Activated CD8-positive, alpha-beta memory T cell treated with anti-CD3 and anti-CD28 coated beads, Interleukin-2, amount 10 ng/mL, durations not matched to agents 7 days and 5 days (primary cell): ENCODE results near the gene HCLS1. TPM values are rescaled to one million over a fixed set of nuclear protein-coding genes. Genes with fewer than 3 reads are reported as not detected.

Experiments used
- ATAC-seq: fragments of 150-1000 bp; cut with Tn5 transposase; one replicate; pipeline ENCODE4 v1.10.0; 2021; ENCODE audit warnings: moderate library complexity
- CTCF ChIA-PET: fragments of 350-600 bp; sonication (Branson Sonifier 250); formaldehyde crosslinking; loops from one replicate; lab custom pipeline; 2021; ENCODE audit warnings: antibody characterized with exemption; lab: Charles Lee
- DNase-seq: peaks from one replicate; pipeline ENCODE4 v3.0.0-alpha.2; 2020
- H3K27ac Mint-ChIP-seq: one replicate; pipeline ENCODE4 v1.8.0; 2021; ENCODE audit warnings: mild to moderate bottlenecking, mixed read lengths
- H3K27me3 Mint-ChIP-seq: one replicate; pipeline ENCODE4 v1.8.0; 2021; ENCODE audit warnings: mixed read lengths
- H3K36me3 Mint-ChIP-seq: one replicate; pipeline ENCODE4 v1.8.0; 2021; ENCODE audit warnings: mild to moderate bottlenecking, mixed read lengths
- H3K4me1 Mint-ChIP-seq: one replicate; pipeline ENCODE4 v1.8.0; 2021; ENCODE audit warnings: mixed read lengths
- H3K4me3 Mint-ChIP-seq: one replicate; pipeline ENCODE4 v1.8.0; 2021; ENCODE audit warnings: mild to moderate bottlenecking, moderate library complexity, mixed read lengths
- H3K9me3 Mint-ChIP-seq: one replicate; pipeline ENCODE4 v1.8.0; 2022; ENCODE audit warnings: low read depth, mixed read lengths
- total RNA-seq, 2 experiments: library from RNA; stranded (reverse); gene quantifications; one replicate each; pipeline ENCODE4 v1.2.3, GENCODE V29; 2021

HCLS1 gene
- total RNA-seq, 2 experiments from 2014 or later: 305 to 312 TPM

DNA sequence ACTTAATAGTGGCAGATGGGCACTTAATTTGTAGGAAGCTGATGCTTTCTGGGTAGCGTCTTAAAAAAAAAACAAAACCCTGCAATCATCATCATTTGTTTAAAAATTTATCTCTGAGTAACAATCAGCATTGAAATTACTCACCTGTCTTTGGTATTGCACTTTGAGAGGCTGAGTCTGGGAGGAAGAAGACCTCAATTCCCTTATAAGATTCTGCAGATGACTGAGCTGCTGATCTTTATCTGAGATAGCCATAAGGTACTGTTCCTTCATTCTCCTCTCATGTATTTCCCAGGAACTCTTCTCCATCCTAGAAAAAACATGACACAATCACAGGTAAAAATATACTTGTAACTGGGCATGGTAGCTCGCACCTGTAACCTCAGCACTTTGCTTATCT, 16.4 kb upstream of the HCLS1 start:
- CTCF ChIA-PET: no interaction called here
- peaks cover 56% of the 10 kb centered on the region for H3K36me3 Mint-ChIP-seq
- ATAC-seq: peak; percentile 23
- H3K4me3 Mint-ChIP-seq: no peak overlapping the region
- H3K27ac Mint-ChIP-seq: no peak overlapping the region
- H3K9me3 Mint-ChIP-seq: no peaks in the 10 kb centered on the region
- DNase-seq: no peak
- peaks cover 10% of the 10 kb centered on the region for H3K4me1 Mint-ChIP-seq
- no peaks in the 10 kb centered on the region for H3K27me3 Mint-ChIP-seq

DNA sequence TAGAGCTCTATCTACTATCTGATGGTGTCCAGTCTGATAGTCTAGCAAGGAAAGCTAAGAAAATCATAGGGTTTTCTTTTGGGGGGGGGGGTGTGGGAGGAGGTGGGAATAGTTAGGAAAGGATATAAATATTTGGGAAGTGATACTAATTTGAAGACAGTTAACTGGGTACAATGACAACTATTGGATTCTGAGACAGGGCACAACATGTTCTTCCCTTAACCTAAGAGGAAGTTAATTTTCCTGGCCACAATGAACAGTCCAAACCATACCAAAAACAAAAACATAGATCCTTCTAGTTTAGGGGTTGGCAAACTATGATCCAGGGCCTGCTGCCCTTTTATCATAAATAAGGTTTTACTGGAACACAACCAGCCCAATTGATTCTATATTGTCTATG, 10.0 kb upstream of the HCLS1 start:
- Mint-ChIP-seq H3K27me3 (no peaks in the 10 kb centered on the region), H3K27ac (no peak overlapping the region), H3K4me1 (no peaks in the 10 kb centered on the region), H3K9me3 (no peaks in the 10 kb centered on the region), H3K4me3 (no peak overlapping the region), H3K36me3 (peaks cover 44% of the 10 kb centered on the region)
- CTCF ChIA-PET: interaction anchor here (1.1 kb wide), 1 partner anchor 10 kb away, joined by 4 read pairs; the partner anchor contains the start of gene HCLS1
- DNase-seq: no peak
- no peak for ATAC-seq

DNA sequence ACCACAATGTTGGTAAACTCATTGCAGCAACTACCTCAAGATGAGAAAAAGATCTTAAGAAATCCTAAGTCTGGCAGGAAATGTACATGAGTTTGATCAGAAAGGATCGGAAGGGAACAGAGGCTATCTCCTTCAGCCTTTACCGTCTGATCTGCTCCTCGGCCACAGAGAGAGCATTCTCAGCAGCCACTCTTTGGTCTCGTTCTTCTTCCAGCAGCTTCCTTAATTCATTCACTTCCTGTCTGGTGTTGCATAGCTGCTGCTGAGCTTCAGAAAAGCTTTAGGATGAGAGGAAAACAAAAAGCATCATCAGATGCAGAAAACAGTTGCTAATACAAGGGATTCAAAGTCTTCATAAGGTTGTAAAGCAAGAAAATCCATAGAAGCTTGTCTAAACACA, 6.6 kb upstream of the HCLS1 start:
- no peak for DNase-seq
- H3K4me3 Mint-ChIP-seq: no peak overlapping the region
- CTCF ChIA-PET: no interaction called here
- no peaks in the 10 kb centered on the region for H3K27me3 Mint-ChIP-seq
- H3K36me3 Mint-ChIP-seq: peaks cover 42% of the 10 kb centered on the region
- H3K9me3 Mint-ChIP-seq: no peaks in the 10 kb centered on the region
- no peak for ATAC-seq
- no peak overlapping the region for H3K27ac Mint-ChIP-seq
- no peaks in the 10 kb centered on the region for H3K4me1 Mint-ChIP-seq

DNA sequence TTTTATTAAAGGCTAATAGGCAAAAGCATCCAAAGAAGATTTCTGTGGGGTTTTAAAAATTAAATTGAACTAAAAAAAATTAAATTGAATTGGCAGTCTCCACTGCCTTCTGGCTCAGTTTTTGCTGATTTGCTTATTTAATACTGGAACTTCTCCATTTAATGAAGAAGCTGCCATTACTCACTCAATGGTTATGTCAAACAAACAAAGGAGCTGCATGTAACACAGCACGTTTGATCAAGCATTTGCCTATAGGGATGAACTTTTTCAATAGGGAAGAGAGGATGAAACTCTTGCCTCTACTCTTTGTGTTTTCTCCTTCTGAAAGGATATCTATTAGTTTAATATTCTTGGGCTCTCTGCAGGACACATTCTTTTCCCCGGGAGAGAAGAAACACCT, 4.8 kb upstream of the HCLS1 start:
- H3K27me3 Mint-ChIP-seq: no peaks in the 10 kb centered on the region
- H3K4me3 Mint-ChIP-seq: no peak overlapping the region
- no peak overlapping the region for H3K27ac Mint-ChIP-seq
- no peak for ATAC-seq
- CTCF ChIA-PET: no interaction called here
- H3K9me3 Mint-ChIP-seq: no peaks in the 10 kb centered on the region
- no peak for DNase-seq
- H3K36me3 Mint-ChIP-seq: peaks cover 40% of the 10 kb centered on the region
- H3K4me1 Mint-ChIP-seq: peaks cover 14% of the 10 kb centered on the region

DNA sequence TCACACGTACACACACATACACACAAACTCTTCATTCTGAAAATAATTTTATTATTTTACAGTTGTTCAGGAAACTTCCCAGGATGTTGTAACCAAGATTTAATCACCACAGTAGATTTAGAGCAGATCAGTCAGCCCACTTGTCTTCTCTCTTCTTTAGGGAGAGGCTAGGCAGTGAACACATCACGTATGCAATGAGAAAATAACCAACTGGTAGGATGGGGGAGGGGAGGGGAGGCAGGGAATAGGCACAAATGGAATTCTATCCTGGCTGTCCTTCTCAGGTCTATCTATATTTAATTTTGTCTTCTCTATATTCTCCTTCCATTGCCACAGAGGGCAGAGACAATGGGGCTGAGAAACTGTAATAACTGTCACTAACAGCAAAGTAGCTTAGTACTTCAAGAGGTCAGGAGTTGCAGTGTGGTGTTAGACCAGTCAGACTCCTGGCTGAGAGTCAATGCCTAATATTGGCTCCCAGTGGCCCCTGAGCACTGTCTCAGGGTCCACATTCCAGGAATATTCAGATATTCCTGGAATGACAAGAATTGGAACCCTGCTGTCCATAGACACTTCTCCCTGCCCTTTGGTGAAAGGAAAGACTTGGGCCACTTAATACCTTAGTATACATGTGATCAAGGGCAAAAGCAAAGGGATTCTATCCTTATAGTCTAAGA, 2.6 kb upstream of the HCLS1 start:
- Mint-ChIP-seq H3K9me3 (no peaks in the 10 kb centered on the region), H3K27me3 (no peaks in the 10 kb centered on the region), H3K27ac (no peak overlapping the region), H3K4me3 (no peak overlapping the region), H3K4me1 (peaks cover 30% of the 10 kb centered on the region), H3K36me3 (peaks cover 51% of the 10 kb centered on the region)
- DNase-seq: no peak
- no peak for ATAC-seq
- CTCF ChIA-PET: no interaction called here

DNA sequence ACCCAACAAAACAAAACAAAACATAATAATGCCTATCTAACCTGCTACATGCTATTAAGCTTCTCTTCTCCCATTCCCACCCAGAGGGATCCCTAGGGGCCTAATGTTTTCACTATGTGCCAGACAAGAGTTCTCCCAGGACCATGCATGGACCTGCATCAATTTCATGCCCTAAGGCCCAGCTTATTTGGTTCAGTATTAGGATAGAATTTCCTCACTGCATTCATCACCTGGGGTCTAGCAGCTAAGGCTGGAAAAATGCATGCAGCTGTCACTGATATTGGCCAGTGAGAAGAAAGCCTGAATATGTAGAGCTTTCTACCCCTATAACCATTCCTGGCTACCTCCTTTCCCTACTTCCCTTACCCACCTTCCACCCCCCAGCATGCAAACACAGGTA, 2.0 kb upstream of the HCLS1 start:
- CTCF ChIA-PET: no interaction called here
- H3K27me3 Mint-ChIP-seq: no peaks in the 10 kb centered on the region
- peaks cover 55% of the 10 kb centered on the region for H3K36me3 Mint-ChIP-seq
- H3K4me3 Mint-ChIP-seq: no peak overlapping the region
- DNase-seq (no peak), ATAC-seq (no peak)
- peaks cover 35% of the 10 kb centered on the region for H3K4me1 Mint-ChIP-seq
- H3K9me3 Mint-ChIP-seq: no peaks in the 10 kb centered on the region
- no peak overlapping the region for H3K27ac Mint-ChIP-seq

DNA sequence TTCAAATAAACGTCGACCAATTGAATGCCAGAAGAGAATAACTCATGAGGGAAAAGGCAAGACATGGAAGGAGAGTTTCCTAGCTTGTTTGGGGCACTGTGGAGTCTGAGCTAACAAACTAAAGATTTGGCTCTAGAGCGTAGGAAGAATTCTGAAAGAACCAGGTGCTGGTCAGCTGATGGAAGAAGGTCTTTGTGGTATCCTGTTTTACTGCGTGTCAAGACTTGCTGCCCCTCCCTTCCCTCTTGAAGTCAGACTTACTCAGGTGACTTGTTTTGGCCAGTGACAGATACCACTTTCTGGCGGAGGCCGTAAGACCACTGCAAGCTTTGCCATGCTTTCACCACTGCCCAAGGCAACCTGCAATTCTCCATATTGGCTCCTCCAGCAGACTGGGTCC, 673 bp upstream of the HCLS1 start:
- no peaks in the 10 kb centered on the region for H3K27me3 Mint-ChIP-seq
- H3K9me3 Mint-ChIP-seq: no peaks in the 10 kb centered on the region
- peak overlapping the region; percentile 97 for H3K4me3 Mint-ChIP-seq
- ATAC-seq: no peak
- peak overlapping the region; percentile 99 for H3K27ac Mint-ChIP-seq
- peaks cover 47% of the 10 kb centered on the region for H3K4me1 Mint-ChIP-seq
- CTCF ChIA-PET: interaction anchor here (0.9 to 1.7 kb wide), 10 partner anchors 9 to 441 kb away, joined by 3 to 6 read pairs (median 4); partner anchors contain the start of gene GOLGB1
- H3K36me3 Mint-ChIP-seq: peaks cover 59% of the 10 kb centered on the region
- no peak for DNase-seq

DNA sequence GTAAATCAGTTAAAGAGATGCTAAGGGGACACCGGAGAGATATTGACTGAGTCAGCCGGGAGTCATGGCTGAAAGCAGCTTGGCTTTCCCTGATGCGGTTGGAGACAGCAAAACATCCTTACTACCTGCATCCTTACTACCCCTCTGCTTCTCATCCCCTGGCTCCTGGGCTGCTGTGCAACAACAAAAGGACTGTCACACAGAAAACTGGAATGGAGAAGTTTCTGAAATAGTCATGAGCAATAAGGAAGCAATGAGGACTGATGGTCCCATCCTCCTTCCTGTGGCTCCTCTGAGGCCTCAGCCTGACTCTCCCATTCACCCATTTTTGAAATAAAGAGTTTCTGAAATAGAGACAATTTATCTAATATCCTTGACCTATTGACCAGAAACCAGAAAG, 1.1 kb downstream of the HCLS1 start:
- CTCF ChIA-PET: interaction anchor here (1.2 to 1.6 kb wide), 2 partner anchors 11 to 45 kb away, joined by 3 to 4 read pairs; no protein-coding TSS in a partner anchor
- Mint-ChIP-seq H3K4me3 (peak overlapping the region; percentile 97), H3K9me3 (no peaks in the 10 kb centered on the region), H3K36me3 (peaks cover 62% of the 10 kb centered on the region), H3K4me1 (peaks cover 62% of the 10 kb centered on the region), H3K27ac (peak overlapping the region; percentile 99), H3K27me3 (no peaks in the 10 kb centered on the region)
- ATAC-seq (no peak), DNase-seq (no peak)

DNA sequence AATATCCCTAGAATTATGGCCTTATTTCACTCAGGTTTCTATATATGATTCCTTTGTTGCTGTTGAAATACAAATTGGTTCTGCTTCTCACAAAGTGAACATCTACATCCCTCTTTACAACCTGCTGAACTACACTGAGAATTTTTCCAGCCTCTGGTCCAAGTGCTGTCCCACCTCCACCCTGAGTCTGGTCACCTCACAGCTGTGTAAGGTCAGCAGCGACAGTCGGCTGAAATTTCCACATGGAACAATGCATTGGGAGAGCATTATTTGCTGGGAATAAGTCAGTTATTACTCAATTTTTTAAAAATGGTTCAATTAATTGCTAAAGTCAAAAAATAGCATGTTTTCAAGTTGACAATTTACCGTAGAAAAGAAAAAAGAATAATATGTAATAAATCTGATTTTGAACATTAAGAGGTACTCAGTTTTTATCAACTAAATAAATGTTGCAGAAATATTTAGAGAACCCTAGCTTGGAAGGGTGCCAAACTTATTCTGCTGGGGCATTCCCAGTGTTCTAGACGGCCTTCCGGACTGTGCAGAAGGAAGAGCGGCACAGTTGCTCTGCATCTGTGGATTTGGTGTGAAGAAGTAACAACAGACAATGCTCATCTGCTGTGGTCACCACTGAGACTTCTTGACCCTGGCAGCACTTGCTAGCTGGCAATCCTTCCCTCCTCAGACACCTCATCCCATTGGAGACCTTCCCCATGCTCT, 1.8 kb downstream of the HCLS1 start:
- Mint-ChIP-seq H3K27ac (peak overlapping the region; percentile 99), H3K27me3 (no peaks in the 10 kb centered on the region), H3K4me3 (peak overlapping the region; percentile 97), H3K9me3 (no peaks in the 10 kb centered on the region), H3K36me3 (peaks cover 64% of the 10 kb centered on the region), H3K4me1 (peaks cover 68% of the 10 kb centered on the region)
- no peak for ATAC-seq
- CTCF ChIA-PET: no interaction called here
- DNase-seq: no peak

DNA sequence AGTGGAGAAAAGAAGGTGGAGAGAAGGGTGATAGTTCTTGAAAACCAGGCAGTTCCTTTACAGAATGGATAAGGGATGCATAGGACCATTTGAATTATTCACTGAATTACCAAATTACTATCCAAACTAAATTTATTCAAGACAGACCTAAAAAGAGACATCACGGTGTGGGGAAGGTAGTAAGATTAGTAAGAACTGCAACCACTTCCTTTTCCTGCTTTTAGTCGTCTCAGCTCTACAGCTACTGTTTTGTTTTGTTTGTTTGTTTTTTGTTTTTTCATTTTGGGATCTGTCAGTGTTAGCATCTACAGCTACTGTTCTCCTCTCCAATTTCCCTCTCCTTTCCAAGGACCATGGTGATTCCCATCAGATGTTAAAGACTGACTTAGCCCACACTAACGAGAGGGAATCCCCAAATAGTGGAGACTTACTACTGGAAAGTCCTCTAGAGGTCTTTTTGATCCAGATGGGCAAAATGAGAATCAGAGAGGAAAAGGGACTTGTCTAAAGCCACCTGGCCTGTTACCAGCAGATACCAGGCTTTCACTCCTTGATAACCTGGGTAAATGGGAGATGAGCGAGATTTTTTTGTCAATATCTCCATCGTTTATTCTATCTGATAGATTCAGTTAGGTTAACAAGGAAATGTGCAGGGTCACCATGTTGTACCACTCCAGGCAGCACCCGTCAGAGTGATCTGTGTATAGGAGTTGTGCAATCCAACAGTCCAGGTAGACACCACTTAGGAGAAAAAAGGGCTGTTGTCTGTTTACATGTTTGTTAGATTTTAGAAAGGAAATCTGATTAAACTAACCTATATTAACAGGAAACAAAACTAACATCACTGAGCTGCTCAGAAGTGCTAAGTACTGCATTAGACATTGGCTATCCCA, 6.0 kb downstream of the HCLS1 start:
- Mint-ChIP-seq H3K9me3 (no peaks in the 10 kb centered on the region), H3K4me1 (peaks cover 72% of the 10 kb centered on the region), H3K4me3 (peak overlapping the region; percentile 61), H3K27me3 (no peaks in the 10 kb centered on the region), H3K36me3 (peaks cover 86% of the 10 kb centered on the region), H3K27ac (peak overlapping the region; percentile 97)
- ATAC-seq: peak; percentile 90
- CTCF ChIA-PET: interaction anchor here (1.6 kb wide), 1 partner anchor 9 kb away, joined by 3 read pairs; no protein-coding TSS in a partner anchor
- DNase-seq: no peak

DNA sequence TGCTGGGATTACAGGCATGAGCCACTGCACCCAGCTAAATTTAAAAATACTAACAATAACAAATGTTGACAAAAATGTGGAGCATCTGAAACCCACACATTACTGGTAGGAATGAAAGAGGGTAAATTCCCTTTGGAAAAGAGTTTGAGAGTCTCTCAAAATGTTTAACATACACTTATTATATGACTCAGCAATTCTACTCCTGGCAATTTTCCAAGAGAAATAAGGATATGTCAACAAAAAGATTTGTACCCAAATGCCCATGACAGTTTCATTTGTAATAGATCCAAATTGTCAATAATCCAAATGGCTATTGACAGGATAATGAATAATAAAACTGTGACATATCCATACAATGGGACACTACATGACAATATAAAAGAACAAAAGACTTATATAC, 9.0 kb downstream of the HCLS1 start:
- ATAC-seq (no peak), DNase-seq (no peak)
- Mint-ChIP-seq H3K27me3 (no peaks in the 10 kb centered on the region), H3K9me3 (no peaks in the 10 kb centered on the region), H3K27ac (no peak overlapping the region), H3K4me3 (no peak overlapping the region), H3K4me1 (peaks cover 48% of the 10 kb centered on the region), H3K36me3 (peaks cover 71% of the 10 kb centered on the region)
- CTCF ChIA-PET: no interaction called here

DNA sequence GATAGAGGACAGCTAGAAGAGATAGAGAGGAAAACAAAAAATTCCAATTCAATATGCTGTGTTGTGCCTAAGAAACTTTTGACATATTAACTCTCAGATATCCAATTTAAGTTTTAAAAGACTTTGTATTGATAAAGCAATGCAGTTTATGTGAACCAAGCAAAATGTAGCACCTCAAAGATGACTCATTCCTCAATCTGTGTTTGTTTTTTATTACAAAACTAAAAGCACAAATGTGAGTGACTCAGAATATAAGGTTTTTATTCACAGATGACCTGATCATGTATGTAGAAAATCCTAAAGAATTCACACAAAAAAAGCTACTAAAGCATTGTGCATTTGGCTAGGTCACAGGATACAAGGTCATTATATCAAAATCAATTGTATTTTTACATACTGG, 11.1 kb downstream of the HCLS1 start:
- Mint-ChIP-seq H3K27ac (no peak overlapping the region), H3K4me1 (peaks cover 31% of the 10 kb centered on the region), H3K9me3 (no peaks in the 10 kb centered on the region), H3K27me3 (no peaks in the 10 kb centered on the region), H3K36me3 (peaks cover 65% of the 10 kb centered on the region), H3K4me3 (no peak overlapping the region)
- DNase-seq (no peak), ATAC-seq (no peak)
- CTCF ChIA-PET: no interaction called here

DNA sequence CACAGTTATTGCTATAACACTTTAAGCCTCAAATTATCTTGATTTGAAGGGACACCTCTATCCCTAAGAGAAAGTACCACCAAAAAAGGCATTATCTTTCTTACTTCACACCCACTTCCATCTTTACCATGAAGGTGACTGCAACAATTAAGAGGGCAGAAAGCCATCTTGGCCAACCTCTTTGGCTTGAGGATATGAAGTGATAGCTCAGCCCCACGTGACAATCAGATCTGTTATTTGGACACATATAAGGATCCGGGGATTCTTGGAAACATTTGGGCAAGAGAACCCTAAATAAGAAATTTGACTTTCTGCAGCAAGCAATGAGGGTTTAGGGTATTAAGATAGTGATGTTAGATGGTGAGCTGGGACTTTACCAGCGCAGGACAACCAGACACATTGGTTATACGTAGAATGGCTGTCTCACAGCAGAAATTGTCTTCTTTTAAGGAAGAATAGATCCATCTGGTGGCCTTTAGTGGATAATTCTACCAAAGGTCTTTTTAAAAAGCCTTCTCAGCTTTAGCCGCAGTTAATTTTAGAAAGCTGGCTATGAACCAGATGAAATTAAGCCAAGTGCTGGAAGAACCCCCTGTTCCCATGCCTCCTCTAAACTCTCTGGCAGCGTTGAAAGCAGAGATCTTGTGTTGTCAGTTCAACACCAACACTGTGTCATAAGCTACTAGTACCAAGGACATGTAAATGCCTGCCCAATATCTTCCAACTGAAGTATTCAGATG, 12.3 kb downstream of the HCLS1 start:
- DNase-seq: no peak
- CTCF ChIA-PET: interaction anchor here (1.0 kb wide), 1 partner anchor 100 kb away, joined by 4 read pairs; no protein-coding TSS in a partner anchor
- ATAC-seq: no peak
- H3K36me3 Mint-ChIP-seq: peaks cover 67% of the 10 kb centered on the region
- no peak overlapping the region for H3K4me3 Mint-ChIP-seq
- H3K9me3 Mint-ChIP-seq: no peaks in the 10 kb centered on the region
- no peaks in the 10 kb centered on the region for H3K27me3 Mint-ChIP-seq
- no peak overlapping the region for H3K27ac Mint-ChIP-seq
- peaks cover 21% of the 10 kb centered on the region for H3K4me1 Mint-ChIP-seq
